MCF 10A (cell line): Measurements from ENCODE around the gene RRP9. TPM values are rescaled to one million over a fixed set of nuclear protein-coding genes. Genes with fewer than 3 reads are reported as not detected.
A peak's percentile ranks its signal among the peaks of the same experiment; 100 is the strongest.

Source experiments
- BruUV-seq: library from RNA; stranded (reverse); fragments of 400-500 nt; replicated peaks from 2 replicates; lab custom pipeline; 2021; lab: Mats Ljungman, UMichigan
- CTCF ChIA-PET: fragments of 300-600 bp; sonication (Branson Sonifier 250); formaldehyde crosslinking; extraction: SDS; loops from one replicate; lab custom pipeline; 2021; ENCODE audit warnings: antibody characterized with exemption, inconsistent platforms; lab: Yijun Ruan, JAX
- POLR2A ChIA-PET: fragments of 300-600, 350-650 bp; sonication (Branson Sonifier 250); formaldehyde crosslinking; extraction: SDS; loops from one replicate; lab custom pipeline; 2020; ENCODE audit warnings: antibody characterized with exemption, inconsistent platforms; lab: Yijun Ruan, JAX
- DNase-seq: peaks from one replicate; pipeline ENCODE4 v3.0.0-alpha.2; 2018; ENCODE audit not compliant: unreplicated experiment
- H3K27ac Mint-ChIP-seq: one replicate; pipeline ENCODE4 v1.8.0; 2022; ENCODE audit warnings: mild to moderate bottlenecking, low read depth, mixed read lengths; ENCODE audit not compliant: unreplicated experiment
- H3K27me3 Mint-ChIP-seq: one replicate; pipeline ENCODE4 v1.8.0; 2022; ENCODE audit warnings: mixed read lengths; ENCODE audit not compliant: insufficient read depth, unreplicated experiment
- H3K36me3 Mint-ChIP-seq: one replicate; pipeline ENCODE4 v1.8.0; 2022; ENCODE audit warnings: mild to moderate bottlenecking, moderate library complexity, mixed read lengths; ENCODE audit not compliant: insufficient read depth, unreplicated experiment
- H3K4me1 Mint-ChIP-seq: one replicate; pipeline ENCODE4 v1.8.0; 2022; ENCODE audit warnings: mixed read lengths; ENCODE audit not compliant: insufficient read depth, unreplicated experiment
- H3K4me3 Mint-ChIP-seq: one replicate; pipeline ENCODE4 v1.8.0; 2022; ENCODE audit warnings: mild to moderate bottlenecking, moderate library complexity, mixed read lengths; ENCODE audit not compliant: unreplicated experiment
- H3K9me3 Mint-ChIP-seq: one replicate; pipeline ENCODE4 v1.8.0; 2022; ENCODE audit warnings: mixed read lengths; ENCODE audit not compliant: unreplicated experiment
- CTCF ChIP-seq: fragments of 200-600 bp; IDR thresholded peaks from one replicate; pipeline ENCODE4 v1.8.0; 2022; ENCODE audit warnings: antibody characterized with exemption, mild to moderate bottlenecking; ENCODE audit not compliant: unreplicated experiment
- intact Hi-C: fragments of 100-400 bp; cut with micrococcal nuclease; formaldehyde crosslinking; loops from 2 replicates; pipeline ENCODE4 v1.14.1; 2022
- total RNA-seq: library from RNA; stranded (reverse); gene quantifications from 2 replicates; pipeline ENCODE4 v1.2.3, GENCODE V29; 2022

RRP9 gene
- total RNA-seq, 1 experiment from 2014 or later, result 80.2 TPM

DNA sequence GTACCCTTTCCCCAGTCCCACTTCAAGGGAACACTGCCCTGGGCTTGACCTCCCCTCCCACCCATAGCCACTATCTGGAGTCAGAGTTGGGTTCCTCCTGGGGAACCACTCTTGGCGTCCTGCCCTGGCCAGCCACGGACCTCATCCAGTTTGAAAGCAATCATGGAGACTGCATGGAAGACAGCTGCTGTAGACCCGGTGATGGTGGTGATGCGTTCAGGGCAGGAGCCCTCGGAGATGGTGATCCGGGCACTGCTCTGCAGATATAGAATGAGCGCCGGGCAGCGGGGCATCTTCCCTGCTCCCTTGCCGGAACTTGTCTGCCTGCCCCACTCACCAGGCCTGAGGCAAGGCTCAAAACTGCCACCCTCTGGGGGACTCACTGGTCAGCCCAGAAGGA, 18.7 kb upstream of the RRP9 start:
- Mint-ChIP-seq H3K27ac (no peak overlapping the region), H3K4me1 (peaks cover 4% of the 10 kb centered on the region), H3K9me3 (no peaks in the 10 kb centered on the region), H3K27me3 (no peaks in the 10 kb centered on the region), H3K4me3 (no peak overlapping the region), H3K36me3 (no peaks in the 10 kb centered on the region)
- no peak for TF ChIP-seq CTCF
- ChIA-PET CTCF (interaction anchor here (0.6 kb wide), 1 partner anchor 13 kb away, joined by 7 read pairs; no protein-coding TSS in a partner anchor), POLR2A (interaction anchor here (0.7 kb wide), 1 partner anchor 23 kb away, joined by 5 read pairs; no protein-coding TSS in a partner anchor)
- DNase-seq, result no peak
- BruUV-seq, result no TSS peak
- intact Hi-C loops, result no loop called here

- intact Hi-C loops, result no loop called here
- ChIA-PET CTCF (interaction anchor here (0.6 kb wide), 2 partner anchors 13 to 18 kb away, joined by 4 to 7 read pairs; partner anchors contain the start of gene RRP9), POLR2A (interaction anchor here (1.0 kb wide), 1 partner anchor 14 kb away, joined by 3 read pairs; the partner anchor contains the start of gene ABHD14B)
- no peak for TF ChIP-seq CTCF
- H3K4me3 Mint-ChIP-seq, result no peak overlapping the region
- H3K27me3 Mint-ChIP-seq, result no peaks in the 10 kb centered on the region
- H3K9me3 Mint-ChIP-seq, result no peaks in the 10 kb centered on the region
- no peak overlapping the region for H3K27ac Mint-ChIP-seq
- no peaks in the 10 kb centered on the region for H3K4me1 Mint-ChIP-seq
- DNase-seq, result no peak
- BruUV-seq, result no TSS peak
- H3K36me3 Mint-ChIP-seq, result no peaks in the 10 kb centered on the region
Measured at GRCh38 chr3:51959651-51960050, 17.9 kb upstream of the RRP9 start.

DNA sequence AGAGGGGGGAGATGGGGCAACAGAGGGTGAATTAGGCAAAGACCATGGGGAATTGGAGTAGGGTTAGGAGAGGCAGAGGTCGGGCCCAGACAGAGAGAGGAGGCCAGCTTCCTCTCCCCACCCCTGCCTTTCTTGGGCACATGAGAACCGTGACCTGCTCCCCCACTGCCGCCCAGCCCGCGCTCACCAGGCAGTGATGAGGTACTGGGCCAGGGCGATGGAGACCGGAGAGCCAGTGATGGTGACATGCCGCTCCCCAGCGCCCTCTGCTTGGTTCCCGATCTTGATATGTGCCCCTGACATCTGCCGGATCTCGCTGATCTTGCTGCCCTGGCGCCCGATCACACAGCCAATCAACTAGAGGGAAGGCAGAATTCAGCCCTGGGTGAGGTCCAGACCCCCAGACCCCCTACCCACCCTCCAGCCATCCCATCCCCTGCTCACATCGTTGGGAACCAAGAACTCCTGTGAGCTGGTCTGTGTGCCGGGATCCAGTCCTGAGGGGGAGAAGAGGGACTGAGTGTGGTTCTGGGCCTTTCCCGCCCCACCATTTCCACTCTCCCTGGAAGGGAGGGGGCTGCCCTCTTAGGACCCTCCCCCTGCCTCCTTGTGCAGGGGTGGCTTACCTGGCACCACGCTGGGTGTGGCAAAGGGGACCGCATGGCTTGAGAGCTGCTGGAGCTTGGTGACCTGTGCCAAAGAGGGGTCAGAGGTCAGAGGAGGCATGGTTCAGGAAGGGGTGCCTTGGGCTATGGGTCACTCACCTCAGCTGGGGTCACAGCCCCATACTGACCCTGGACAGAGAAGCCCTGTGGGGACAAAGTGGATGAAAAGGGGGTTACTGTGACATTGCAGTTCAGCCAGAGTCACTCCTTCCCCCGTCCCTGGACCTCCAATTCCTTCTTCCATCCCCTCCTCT, 17.2 kb upstream of the RRP9 start:
- no peak overlapping the region for H3K4me3 Mint-ChIP-seq
- no peak overlapping the region for H3K27ac Mint-ChIP-seq
- CTCF ChIA-PET, result no interaction called here
- no peaks in the 10 kb centered on the region for H3K27me3 Mint-ChIP-seq
- no peaks in the 10 kb centered on the region for H3K36me3 Mint-ChIP-seq
- no TSS peak for BruUV-seq
- H3K4me1 Mint-ChIP-seq, result peaks cover 3% of the 10 kb centered on the region
- no peaks in the 10 kb centered on the region for H3K9me3 Mint-ChIP-seq
- intact Hi-C loops, result no loop called here
- POLR2A ChIA-PET, result interaction anchor here (1.0 kb wide), 1 partner anchor 15 kb away, joined by 3 read pairs; the partner anchor contains the start of gene ABHD14B
- DNase-seq, result no peak
- TF ChIP-seq CTCF, result no peak

DNA sequence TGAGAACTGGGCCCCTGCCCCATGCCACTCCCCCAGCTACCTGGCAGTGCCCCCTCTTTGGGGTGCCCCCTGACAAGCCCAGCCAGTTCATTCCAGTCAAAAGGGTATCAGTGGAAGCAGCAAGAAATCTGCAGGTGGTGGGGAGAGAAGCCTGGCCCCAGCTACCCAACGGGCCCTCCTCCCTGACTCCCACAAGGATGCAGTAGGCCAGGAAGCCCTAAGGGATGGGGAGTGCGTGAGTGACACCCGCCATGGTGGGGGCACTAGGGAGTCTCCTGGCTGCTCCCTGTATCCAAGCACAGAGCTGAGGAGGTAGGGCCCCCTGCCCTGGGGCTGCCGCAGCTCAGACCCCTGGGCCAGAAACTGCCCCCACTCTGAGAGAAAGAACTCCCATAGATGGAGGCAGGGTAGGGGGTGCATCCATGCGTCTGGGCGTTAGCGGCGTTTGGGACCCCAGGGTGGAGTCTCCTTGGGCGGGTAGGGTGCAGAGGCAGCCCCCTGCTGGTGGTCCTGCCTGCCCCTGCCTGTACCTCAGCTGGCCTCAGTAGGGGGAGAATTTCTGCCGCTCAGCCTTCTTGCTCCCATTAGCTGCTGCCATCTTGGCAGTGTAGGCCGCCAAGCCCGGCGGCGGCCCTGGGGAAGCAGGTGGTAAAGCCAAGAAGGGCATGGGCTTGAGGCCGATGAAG, 16.0 kb upstream of the RRP9 start:
- POLR2A ChIA-PET, result interaction anchor here (0.8 kb wide), 1 partner anchor 16 kb away, joined by 3 read pairs; the partner anchor contains the start of gene ABHD14B
- H3K27me3 Mint-ChIP-seq, result no peaks in the 10 kb centered on the region
- DNase-seq, result no peak
- H3K4me1 Mint-ChIP-seq, result peaks cover 14% of the 10 kb centered on the region
- TF ChIP-seq CTCF, result no peak
- BruUV-seq, result TSS peak; percentile 28
- CTCF ChIA-PET, result interaction anchor here (0.6 kb wide), 1 partner anchor 384 kb away, joined by 3 read pairs; no protein-coding TSS in a partner anchor
- no peaks in the 10 kb centered on the region for H3K36me3 Mint-ChIP-seq
- H3K27ac Mint-ChIP-seq, result no peak overlapping the region
- no peak overlapping the region for H3K4me3 Mint-ChIP-seq
- intact Hi-C loops, result no loop called here
- H3K9me3 Mint-ChIP-seq, result no peaks in the 10 kb centered on the region
